BE2C (cell line): ENCODE data around the gene ZNF664.

Source experiments
- DNase-seq: peaks from one replicate; pipeline ENCODE4 v3.0.0-alpha.2; 2020
- H3K27me3 ChIP-seq: fragments of 250-450 bp; sonication (Bioruptor Pico); 2 replicates; pipeline ENCODE4 v1.5.1; 2020; ENCODE audit warnings: mild to moderate bottlenecking
- H3K36me3 ChIP-seq: fragments of 250-450 bp; sonication (Bioruptor Pico); 2 replicates; pipeline ENCODE4 v1.5.1; 2020; ENCODE audit warnings: mild to moderate bottlenecking
- H3K4me1 ChIP-seq: fragments of 250-450 bp; sonication (Bioruptor Pico); 2 replicates; pipeline ENCODE4 v1.5.1; 2020
- H3K4me3 ChIP-seq: 2 replicates; pipeline ENCODE4 v1.5.1; 2011; ENCODE audit warnings: low read depth, low read length
- H3K9me3 ChIP-seq: fragments of 250-450 bp; sonication (Bioruptor Pico); 2 replicates; pipeline ENCODE4 v1.5.1; 2020
- CTCF ChIP-seq: IDR thresholded peaks from 2 replicates; pipeline ENCODE4 v1.5.1; 2012; ENCODE audit warnings: mild to moderate bottlenecking, low read depth, low read length

ZNF664 gene

GRCh38 chr12:124018539-124018938 lies 45.5 kb downstream of the ZNF664 start:
- TF ChIP-seq CTCF, result no peak
- Histone ChIP-seq H3K27me3 (no peaks in the 10 kb centered on the region), H3K36me3 (peaks cover 12% of the 10 kb centered on the region), H3K4me3 (no peak overlapping the region), H3K9me3 (no peaks in the 10 kb centered on the region), H3K4me1 (peaks cover 17% of the 10 kb centered on the region)
- DNase-seq, result no peak

DNA sequence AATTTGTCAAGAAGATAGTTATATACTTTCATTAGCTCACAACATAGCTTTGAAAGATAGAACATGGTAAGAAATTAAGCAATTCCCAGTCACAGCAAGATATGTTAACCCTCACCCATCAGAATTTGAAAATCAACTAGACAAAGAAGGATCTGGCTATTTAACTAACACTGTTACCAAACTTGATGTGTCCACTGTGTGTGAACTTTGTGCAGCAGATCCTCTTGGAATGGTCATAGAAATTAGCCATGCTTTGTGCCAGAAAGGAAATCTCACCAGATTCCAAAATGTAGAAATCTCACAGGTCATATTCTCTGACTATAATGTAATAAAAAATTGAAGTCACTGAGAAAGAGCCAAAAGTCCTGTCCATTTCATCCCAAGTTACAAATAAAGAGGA lies 46.1 kb downstream of the ZNF664 start:
- no peak for DNase-seq
- H3K4me1 ChIP-seq, result peaks cover 17% of the 10 kb centered on the region
- no peaks in the 10 kb centered on the region for H3K27me3 ChIP-seq
- no peak for TF ChIP-seq CTCF
- no peak overlapping the region for H3K4me3 ChIP-seq
- peaks cover 9% of the 10 kb centered on the region for H3K36me3 ChIP-seq
- H3K9me3 ChIP-seq, result no peaks in the 10 kb centered on the region

GRCh38 chr12:124020514-124020949 lies 47.5 kb downstream of the ZNF664 start:
- H3K9me3 ChIP-seq, result no peaks in the 10 kb centered on the region
- no peak for DNase-seq
- H3K4me3 ChIP-seq, result no peak overlapping the region
- H3K4me1 ChIP-seq, result peaks cover 17% of the 10 kb centered on the region
- H3K36me3 ChIP-seq, result peaks cover under 1% of the 10 kb centered on the region
- TF ChIP-seq CTCF, result no peak
- H3K27me3 ChIP-seq, result no peaks in the 10 kb centered on the region

- Histone ChIP-seq H3K9me3 (no peaks in the 10 kb centered on the region), H3K4me1 (peaks cover 17% of the 10 kb centered on the region), H3K36me3 (no peaks in the 10 kb centered on the region), H3K4me3 (no peak overlapping the region), H3K27me3 (no peaks in the 10 kb centered on the region)
- TF ChIP-seq CTCF, result no peak
- peak; percentile 44 for DNase-seq
Measured at GRCh38 chr12:124021007-124021406, 48.0 kb downstream of the ZNF664 start.

DNA sequence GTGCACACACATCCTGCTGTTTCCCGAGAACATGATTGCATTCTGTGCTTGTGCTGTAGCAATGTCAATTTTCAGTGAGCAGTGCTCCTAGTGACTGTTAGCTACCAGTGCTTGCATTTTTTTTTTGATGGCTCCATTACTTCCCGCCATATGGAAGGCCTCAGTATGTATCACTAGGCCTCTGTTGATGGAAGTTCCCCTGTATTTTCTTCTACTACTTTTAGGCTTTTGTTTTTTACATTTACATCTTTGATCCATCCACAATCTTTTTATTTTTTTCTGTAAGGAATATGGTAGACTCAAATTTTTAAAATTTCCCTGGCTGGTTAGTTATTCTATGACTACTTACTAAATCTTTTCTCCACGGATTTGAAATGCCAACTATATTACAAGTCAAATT lies 49.1 kb downstream of the ZNF664 start:
- Histone ChIP-seq H3K9me3 (no peaks in the 10 kb centered on the region), H3K27me3 (no peaks in the 10 kb centered on the region), H3K4me3 (no peak overlapping the region), H3K36me3 (no peaks in the 10 kb centered on the region), H3K4me1 (peaks cover 17% of the 10 kb centered on the region)
- no peak for DNase-seq
- TF ChIP-seq CTCF, result no peak

DNA sequence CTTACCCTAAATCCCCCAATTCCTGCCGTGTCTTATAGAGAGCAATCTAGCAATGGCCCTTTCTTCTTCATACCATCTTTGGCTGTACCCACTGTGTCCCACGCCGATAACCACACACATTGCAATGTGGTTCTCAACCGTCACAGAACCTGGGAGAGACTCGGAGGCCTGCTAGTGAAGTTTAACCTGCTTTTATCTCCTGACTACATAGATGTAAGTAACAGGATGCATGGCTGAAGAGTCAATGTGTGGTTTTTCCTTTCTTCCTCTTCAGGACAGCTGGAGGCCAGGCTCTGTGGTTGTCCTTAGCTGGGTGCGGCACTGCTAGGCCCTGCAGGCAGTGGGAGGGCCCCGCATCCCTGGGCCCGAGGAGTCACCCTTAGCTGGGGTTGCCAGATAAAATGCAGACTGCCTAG lies 51.3 kb downstream of the ZNF664 start:
- Histone ChIP-seq H3K36me3 (no peaks in the 10 kb centered on the region), H3K27me3 (no peaks in the 10 kb centered on the region), H3K4me1 (peaks cover 12% of the 10 kb centered on the region), H3K4me3 (no peak overlapping the region), H3K9me3 (no peaks in the 10 kb centered on the region)
- DNase-seq, result no peak
- no peak for TF ChIP-seq CTCF
